Stimulated activated CD4-positive, alpha-beta T cell treated with anti-CD3 and anti-CD28 coated beads, Interleukin-4, amount 100 ng/mL, for 48 hours (primary cell): ENCODE results near the gene SUMO2.

Source experiments
- DNase-seq, 2 donors: peaks; one replicate each; pipeline ENCODE4 v3.0.0-alpha.2; 2020; ENCODE audit warnings: low read depth in 2 of 2

Gene SUMO2

GRCh38 chr17:75124041-75124818, 58.5 kb downstream of the SUMO2 start:
- peak; percentile 43 to 60 for DNase-seq

- no peak for DNase-seq
These were observed 64.5 kb downstream of the SUMO2 start for GRCh38 chr17:75118307-75118706.

DNA sequence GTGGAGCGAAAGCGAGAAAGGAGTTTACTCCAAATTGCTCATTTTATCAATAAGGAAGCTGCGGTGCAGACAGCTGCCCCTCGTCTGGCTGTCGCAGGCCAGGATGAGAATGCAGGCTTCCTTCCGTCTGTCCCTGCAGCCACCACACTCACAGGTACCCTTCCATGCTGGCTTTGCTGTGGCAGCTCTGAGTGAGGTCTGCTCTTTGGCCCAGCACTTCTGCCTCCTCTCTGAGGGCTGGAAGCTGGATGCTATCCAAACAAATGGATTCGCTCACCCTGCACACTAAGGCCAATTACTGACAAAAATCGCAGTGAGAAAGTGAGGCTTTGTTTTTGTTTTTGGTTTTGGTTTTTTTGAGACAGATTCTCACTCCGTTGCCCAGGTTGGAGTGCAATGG, 66.0 kb downstream of the SUMO2 start:
- no peak for DNase-seq
